GM12892 (cell line): ENCODE results near the gene FTSJ1.
"Not testable (repeated sequence)": the region's sequence is repeated elsewhere in the genome, so short reads cannot be mapped to it uniquely, and the experiment has no call there.

Source experiments
- DNase-seq: peaks from one replicate; pipeline ENCODE4 v3.0.0; 2011; ENCODE audit not compliant: insufficient read length
- FAIRE-seq: peaks from 2 replicates; lab custom pipeline; 2011; peaks lifted over from hg19 to GRCh38; lab: Jason Lieb, UNC
- POLR2A ChIP-seq: IDR thresholded peaks from 2 replicates; pipeline ENCODE4 v1.6.1; 2011; ENCODE audit warnings: low read depth, low read length, control low read depth
- POLR2AphosphoS5 ChIP-seq: IDR thresholded peaks from 2 replicates; pipeline ENCODE4 v1.6.1; 2011; ENCODE audit warnings: low read depth, low read length, control low read depth
- TAF1 ChIP-seq: IDR thresholded peaks from 2 replicates; pipeline ENCODE4 v1.6.1; 2011; ENCODE audit warnings: low read depth, mild to moderate bottlenecking, control low read depth, low read length, borderline replicate concordance

Gene FTSJ1

GRCh38 chrX:48520455-48520854 is 44.5 kb downstream of the FTSJ1 start:
- DNase-seq (no peak), FAIRE-seq (peak; percentile 9)
- TF ChIP-seq POLR2AphosphoS5, result no peak
- no peak for TF ChIP-seq TAF1
- no peak for TF ChIP-seq POLR2A

GRCh38 chrX:48520976-48521352 is 45.0 kb downstream of the FTSJ1 start:
- no peak for DNase-seq
- no peak for FAIRE-seq
- TF ChIP-seq POLR2A, result no peak
- TF ChIP-seq POLR2AphosphoS5, result no peak
- TF ChIP-seq TAF1, result no peak

- no peak for TF ChIP-seq TAF1
- peak; percentile 79; the same call in 1 of the 2 replicates for TF ChIP-seq POLR2A
- TF ChIP-seq POLR2AphosphoS5, result peak; percentile 47; the same call in 1 of the 2 replicates
- peak; percentile 84 for FAIRE-seq
Measured at GRCh38 chrX:48521353-48522243, 45.6 kb downstream of the FTSJ1 start, which contains the start of gene EBP. EBP (plus strand) TSS chrX:48521808; CDS start chrX:48523772, 1,964 bp downstream.

GRCh38 chrX:48522291-48522690 is 46.3 kb downstream of the FTSJ1 start:
- DNase-seq (no peak), FAIRE-seq (no peak)
- TF ChIP-seq POLR2AphosphoS5 (no peak), POLR2A (no peak), TAF1 (no peak)

More at GRCh38 chrX:48521353-48522243, 45.6 kb downstream of the FTSJ1 start, which contains the start of gene EBP:
- peak; percentile 84 for DNase-seq

GRCh38 chrX:48523682-48524081 is 47.7 kb downstream of the FTSJ1 start:
- no peak for FAIRE-seq
- DNase-seq, result no peak
- no peak for TF ChIP-seq POLR2A
- no peak for TF ChIP-seq POLR2AphosphoS5
- TF ChIP-seq TAF1, result no peak

GRCh38 chrX:48525853-48526252 is 49.9 kb downstream of the FTSJ1 start:
- FAIRE-seq, DNase-seq: not testable (repeated sequence)

- FAIRE-seq (no peak), DNase-seq (no peak)
- TF ChIP-seq TAF1, result no peak
- TF ChIP-seq POLR2A, result no peak
- no peak for TF ChIP-seq POLR2AphosphoS5
Measured at GRCh38 chrX:48530736-48531135, 54.7 kb downstream of the FTSJ1 start.

GRCh38 chrX:48531358-48531959 is 55.5 kb downstream of the FTSJ1 start:
- DNase-seq (no peak), FAIRE-seq (no peak)
- TF ChIP-seq TAF1 (no peak), POLR2AphosphoS5 (no peak), POLR2A (no peak)

- FAIRE-seq, result no peak
- no peak for TF ChIP-seq POLR2A
- no peak for TF ChIP-seq POLR2AphosphoS5
- no peak for TF ChIP-seq TAF1
- no peak for DNase-seq
Measured at GRCh38 chrX:48532161-48532560, 56.2 kb downstream of the FTSJ1 start.

GRCh38 chrX:48533165-48533564 is 57.2 kb downstream of the FTSJ1 start:
- DNase-seq (no peak), FAIRE-seq (no peak)
- TF ChIP-seq POLR2A, result no peak
